HG03064 (cell line): ENCODE data around the gene PMF1.

Experiments
- ATAC-seq: cut with Tn5 transposase; IDR thresholded peaks from one replicate; pipeline ENCODE4 v1.9.1; 2021; ENCODE audit warnings: low read depth; ENCODE audit not compliant: unreplicated experiment

Gene PMF1

GRCh38 chr1:156232201-156232894, 19.5 kb downstream of the PMF1 start:
- ATAC-seq, result no peak

GRCh38 chr1:156233426-156234127, 20.8 kb downstream of the PMF1 start:
- no peak for ATAC-seq

GRCh38 chr1:156236164-156236563, 23.4 kb downstream of the PMF1 start:
- no peak for ATAC-seq

GRCh38 chr1:156238248-156238647, 25.4 kb downstream of the PMF1 start:
- ATAC-seq, result no peak

GRCh38 chr1:156241311-156241811, 28.6 kb downstream of the PMF1 start:
- ATAC-seq, result no peak

GRCh38 chr1:156241926-156242325, 29.1 kb downstream of the PMF1 start, which contains the start of gene BGLAP:
Gene BGLAP, plus strand, starts transcription at chr1:156242184. Its CDS starts 48 bp downstream, at chr1:156242232.
- no peak for ATAC-seq

- ATAC-seq, result no peak
Observed at GRCh38 chr1:156242738-156243137, 29.9 kb downstream of the PMF1 start.

- ATAC-seq, result no peak
Observed at GRCh38 chr1:156244126-156244525, 31.3 kb downstream of the PMF1 start.

- ATAC-seq, result no peak
Observed at GRCh38 chr1:156244712-156245111, 31.9 kb downstream of the PMF1 start.

GRCh38 chr1:156245451-156246232, 32.8 kb downstream of the PMF1 start:
- no peak for ATAC-seq

- ATAC-seq, result no peak
Observed at GRCh38 chr1:156246241-156246780, 33.5 kb downstream of the PMF1 start.

GRCh38 chr1:156246781-156247459, 34.1 kb downstream of the PMF1 start:
- no peak for ATAC-seq

- no peak for ATAC-seq
Observed at GRCh38 chr1:156247460-156248322, 34.9 kb downstream of the PMF1 start, which contains the start of gene PAQR6. Gene PAQR6, minus strand, starts transcription at chr1:156248056. Its CDS starts 1,325 bp downstream, at chr1:156246731.

- no peak for ATAC-seq
Observed at GRCh38 chr1:156248323-156248683, 35.5 kb downstream of the PMF1 start.

GRCh38 chr1:156249593-156249992, 36.8 kb downstream of the PMF1 start:
- no peak for ATAC-seq

- ATAC-seq, result no peak
Observed at GRCh38 chr1:156251527-156251926, 38.7 kb downstream of the PMF1 start.

GRCh38 chr1:156253634-156254033, 40.8 kb downstream of the PMF1 start:
- ATAC-seq, result no peak

- no peak for ATAC-seq
Observed at GRCh38 chr1:156257711-156258110, 44.9 kb downstream of the PMF1 start.

- no peak for ATAC-seq
Observed at GRCh38 chr1:156258859-156259258, 46.1 kb downstream of the PMF1 start.
